Left forelimb (tissue), 1 donor: ENCODE results near the gene SH3BP2.

Experiments
- DNase-seq: peaks from one replicate; pipeline ENCODE4 v3.0.0-alpha.2; 2018; ENCODE audit warnings: low spot score

SH3BP2 gene, protein sequence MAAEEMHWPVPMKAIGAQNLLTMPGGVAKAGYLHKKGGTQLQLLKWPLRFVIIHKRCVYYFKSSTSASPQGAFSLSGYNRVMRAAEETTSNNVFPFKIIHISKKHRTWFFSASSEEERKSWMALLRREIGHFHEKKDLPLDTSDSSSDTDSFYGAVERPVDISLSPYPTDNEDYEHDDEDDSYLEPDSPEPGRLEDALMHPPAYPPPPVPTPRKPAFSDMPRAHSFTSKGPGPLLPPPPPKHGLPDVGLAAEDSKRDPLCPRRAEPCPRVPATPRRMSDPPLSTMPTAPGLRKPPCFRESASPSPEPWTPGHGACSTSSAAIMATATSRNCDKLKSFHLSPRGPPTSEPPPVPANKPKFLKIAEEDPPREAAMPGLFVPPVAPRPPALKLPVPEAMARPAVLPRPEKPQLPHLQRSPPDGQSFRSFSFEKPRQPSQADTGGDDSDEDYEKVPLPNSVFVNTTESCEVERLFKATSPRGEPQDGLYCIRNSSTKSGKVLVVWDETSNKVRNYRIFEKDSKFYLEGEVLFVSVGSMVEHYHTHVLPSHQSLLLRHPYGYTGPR

DNA sequence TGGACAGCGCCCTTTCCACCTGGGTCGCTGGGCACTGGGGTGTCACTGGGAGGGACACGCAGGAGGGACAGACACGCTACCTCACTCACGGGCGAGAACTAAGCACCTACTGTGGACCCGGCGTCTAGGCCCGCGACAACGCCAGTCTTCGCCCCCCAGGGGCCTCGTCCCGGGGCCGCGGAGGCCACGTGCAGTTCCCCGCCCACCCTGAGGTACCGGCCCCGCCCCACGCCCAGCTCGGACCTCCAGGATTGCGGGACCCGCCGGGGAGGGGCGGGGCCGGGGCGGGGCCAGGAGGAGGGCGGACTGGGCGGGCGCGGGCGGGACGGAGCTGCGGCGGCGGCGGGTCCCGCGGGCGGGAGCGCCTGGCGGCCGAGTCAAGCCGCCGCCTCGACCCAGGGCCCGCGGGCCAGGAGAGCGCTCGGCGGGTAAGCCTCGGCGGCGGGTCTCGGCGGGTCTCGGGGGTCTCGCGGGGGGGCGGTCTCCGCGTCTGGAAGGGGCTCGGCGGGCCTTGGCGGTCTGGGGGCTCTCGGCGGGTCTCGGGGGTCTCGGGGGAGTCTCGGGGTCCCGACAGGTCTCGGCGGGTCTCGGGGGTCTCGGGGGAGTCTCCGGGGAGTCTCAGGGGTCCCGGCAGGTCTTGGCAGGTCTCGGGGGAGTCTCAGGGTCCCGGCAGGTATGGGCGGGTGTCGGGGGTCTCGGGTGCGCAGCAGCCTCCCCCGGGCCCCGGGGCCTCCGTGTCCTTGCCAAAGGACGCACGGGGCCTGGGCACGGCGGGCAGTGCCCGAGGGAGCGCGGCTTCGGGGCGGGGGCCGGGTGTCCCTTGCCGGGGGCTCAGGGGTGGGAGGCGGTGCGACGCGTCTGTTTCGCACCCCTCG is at the start of gene SH3BP2:
SH3BP2 (plus strand) TSS at position 375 of the 875 bp plus-strand sequence. CDS start 27,533 bp downstream, outside the sequence.
- DNase-seq, result peak; percentile 84

DNA sequence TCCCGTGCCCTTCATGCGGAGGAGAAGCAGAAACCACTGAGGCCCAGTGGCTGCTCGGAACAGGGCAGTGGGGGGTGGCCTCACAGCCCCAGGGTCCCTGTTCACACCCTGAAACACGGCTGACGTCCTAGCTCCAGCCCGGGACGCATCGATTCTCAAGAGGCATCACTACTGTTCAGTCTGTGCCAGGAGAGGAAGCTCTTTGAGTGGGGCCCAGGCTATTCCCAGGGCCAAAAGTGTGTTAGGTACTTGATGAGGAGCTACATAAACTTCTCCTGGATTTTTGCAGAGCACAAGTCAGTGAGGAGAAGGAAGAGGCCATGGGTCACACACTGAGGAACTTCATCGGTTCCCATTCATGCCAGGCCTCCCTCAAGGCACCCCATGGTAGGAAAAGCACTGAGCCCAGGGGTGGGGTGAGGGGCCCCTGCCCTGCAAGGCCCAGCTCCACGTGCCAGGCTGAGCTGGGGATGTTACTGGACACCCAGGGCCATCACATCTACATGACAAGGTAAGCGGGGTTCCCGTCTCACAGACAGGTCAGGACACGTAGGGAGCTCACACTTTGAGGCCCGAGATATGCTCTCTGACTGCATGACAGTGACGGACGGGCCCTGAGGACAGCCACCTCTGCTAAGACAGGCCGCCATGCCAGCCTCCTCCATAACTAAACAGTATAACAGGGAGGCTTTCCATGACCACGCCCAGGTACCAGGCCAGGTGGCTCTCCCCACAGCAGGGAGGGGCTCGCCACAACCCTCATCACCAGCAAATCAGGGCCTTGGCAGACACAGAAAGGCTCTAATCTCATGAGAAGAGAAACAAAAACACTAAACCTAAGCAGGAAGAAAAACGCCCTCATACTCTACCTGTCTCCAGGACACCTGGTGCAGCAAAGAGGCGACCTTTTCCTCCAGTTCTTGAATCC is 49.1 kb upstream of the SH3BP2 start:
- DNase-seq, result peak; percentile 28

DNA sequence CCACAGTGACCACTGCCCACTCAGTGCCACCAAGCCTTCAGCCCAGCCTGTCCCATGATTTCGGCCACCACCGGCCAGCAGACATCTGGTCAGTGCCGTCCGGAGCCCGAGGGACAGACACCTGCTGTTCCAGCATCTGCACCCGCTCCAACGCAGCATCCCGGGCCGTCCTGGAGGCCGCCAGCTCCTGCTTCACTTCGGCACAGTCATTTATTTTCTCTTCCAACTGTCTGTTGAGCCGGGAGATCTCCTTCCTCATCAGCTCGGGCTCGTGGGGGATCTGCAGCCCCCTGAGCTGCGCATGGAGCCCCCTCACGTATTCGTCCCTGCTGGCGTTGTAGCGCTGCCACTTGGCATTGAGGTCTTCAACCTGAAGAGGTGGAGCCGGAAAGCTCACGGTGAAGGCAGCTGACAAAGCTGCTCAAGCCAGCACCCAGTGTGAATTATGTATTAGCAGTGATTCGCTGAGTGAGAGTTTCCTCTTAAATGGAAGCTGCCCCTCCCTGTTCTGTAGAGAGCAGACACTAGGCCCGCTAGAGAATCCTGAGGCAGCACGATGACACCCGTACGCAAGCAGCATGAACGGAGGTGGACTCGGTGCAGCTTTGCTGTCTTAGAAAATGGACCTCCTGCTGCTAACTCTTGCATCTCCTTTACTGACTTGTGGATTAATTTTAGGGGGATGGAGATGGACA is 48.2 kb upstream of the SH3BP2 start:
- DNase-seq, result no peak

DNA sequence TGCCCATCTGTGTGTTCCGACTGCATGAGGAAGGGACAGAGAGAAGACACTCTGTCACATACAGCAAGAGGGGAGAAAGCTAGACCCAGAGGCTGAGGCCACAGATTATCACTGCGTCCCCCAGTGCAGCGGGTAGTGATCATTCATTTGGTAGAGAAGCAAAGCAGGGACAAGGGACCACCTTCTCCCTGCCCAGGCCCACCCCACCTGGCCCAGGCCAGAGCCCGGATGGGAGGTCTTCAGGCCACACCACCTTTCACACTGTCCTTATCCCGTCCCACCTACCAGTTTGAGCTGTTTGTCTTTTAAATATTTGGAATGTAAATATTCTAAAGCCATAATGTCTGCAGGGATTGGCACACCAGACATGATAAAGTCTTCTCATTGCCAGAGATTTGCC is 47.4 kb upstream of the SH3BP2 start:
- no peak for DNase-seq

DNA sequence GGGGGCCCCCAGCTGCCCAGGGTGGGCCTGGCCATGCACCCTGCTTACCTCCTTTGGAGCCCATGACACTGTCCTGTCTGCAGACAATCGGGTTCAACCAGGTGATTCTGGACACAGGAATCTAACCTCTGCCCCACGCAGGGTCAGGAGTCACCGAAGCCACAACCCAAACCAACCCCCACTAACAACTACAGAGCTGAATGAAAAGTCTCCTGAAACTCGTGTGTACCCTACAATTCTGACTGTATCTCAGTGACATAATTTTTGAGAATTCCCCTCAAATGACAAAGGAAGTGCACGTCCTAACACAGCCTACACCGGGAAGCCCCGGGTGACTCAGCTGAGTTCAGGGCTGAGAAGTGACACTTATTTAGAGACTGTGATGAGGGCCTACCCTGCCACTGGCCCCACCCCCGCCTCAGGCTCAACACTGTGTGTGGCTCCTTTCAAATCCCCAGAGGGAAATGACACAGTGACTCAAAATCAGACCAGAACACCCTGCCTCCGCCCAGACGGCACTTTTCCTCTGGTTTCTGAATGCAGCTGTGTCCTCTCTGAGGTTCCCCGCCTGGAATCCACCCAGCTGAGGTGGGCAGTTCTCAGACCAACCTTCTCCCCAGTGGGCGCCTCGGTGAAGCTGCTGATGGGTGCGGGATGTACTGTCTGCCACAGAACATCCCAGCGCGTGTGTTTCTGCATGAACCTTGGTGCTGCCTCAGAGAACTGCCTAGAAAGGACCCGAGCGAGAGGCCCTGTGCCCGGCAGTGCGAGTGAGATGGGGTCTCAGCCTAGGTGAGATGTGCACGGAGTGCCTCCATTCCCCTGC is 46.7 kb upstream of the SH3BP2 start:
- no peak for DNase-seq

DNA sequence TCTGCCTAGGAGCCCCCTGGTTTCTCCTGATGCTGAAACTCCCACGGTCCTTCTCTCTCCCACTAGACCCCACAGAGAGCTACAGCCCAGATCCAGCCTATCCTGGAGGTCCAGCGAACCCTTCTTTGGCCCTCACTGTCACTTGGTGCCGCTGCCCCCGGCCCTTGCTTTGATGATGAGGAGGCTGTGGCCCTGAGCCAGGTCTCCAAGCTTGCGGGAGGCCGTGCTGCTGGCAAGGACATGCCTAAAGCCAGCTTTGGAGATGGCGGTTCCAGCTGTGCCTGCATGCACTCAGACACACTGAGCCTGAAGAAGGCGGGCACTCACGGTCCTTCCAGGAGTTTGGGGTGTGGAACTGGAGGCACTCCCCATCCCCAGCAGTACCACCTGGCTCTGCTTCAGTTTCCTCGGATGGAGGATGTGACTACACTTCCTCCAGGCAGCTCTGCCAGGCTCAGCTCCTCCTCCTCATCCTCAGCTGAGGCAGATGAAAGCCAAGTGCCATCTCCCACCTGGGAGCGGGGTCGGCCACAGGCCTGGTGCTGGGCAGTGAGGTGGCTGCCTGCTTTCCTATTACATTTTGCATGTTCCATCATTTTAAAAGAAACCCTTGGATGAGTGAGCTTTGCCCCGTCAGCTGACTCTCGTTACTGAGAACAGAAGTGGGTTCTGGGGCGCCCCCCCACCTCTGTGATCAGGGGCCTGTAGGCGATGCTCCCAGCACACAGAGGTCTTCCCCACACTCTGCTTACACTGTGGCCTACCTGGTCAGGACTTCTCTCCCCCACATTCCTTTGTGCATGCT is 45.8 kb upstream of the SH3BP2 start:
- DNase-seq, result no peak

- DNase-seq, result no peak
Measured at GRCh38 chr4:2750719-2751605, 41.9 kb upstream of the SH3BP2 start.

DNA sequence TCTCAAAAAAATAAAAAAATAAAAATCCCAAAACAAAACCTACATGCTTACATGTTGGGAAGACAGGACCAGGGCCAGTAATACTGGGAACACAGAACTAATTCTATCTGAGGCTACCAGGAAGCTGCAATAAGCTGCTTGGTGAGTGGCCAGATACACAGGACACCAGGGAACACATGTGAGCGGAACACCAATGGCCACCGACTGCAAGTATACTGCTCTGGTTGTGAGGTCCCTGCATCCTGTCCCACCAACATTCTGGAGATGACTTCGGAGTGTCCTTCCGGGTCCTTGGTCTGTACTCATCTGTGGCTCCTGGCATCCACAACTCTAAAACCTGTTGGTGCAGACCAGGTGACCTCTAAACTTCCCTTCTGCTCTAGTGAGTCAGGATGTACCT is 39.4 kb upstream of the SH3BP2 start:
- no peak for DNase-seq

- no peak for DNase-seq
Measured at GRCh38 chr4:2754848-2755819, 37.8 kb upstream of the SH3BP2 start.

- DNase-seq, result peak; percentile 90
Measured at GRCh38 chr4:2755821-2756690, 36.8 kb upstream of the SH3BP2 start, which contains the start of gene TNIP2. TSS of gene TNIP2 (minus strand) at chr4:2756336. CDS start at chr4:2756289, 47 bp downstream.

- DNase-seq, result no peak
Measured at GRCh38 chr4:2756691-2757350, 36.1 kb upstream of the SH3BP2 start.

- no peak for DNase-seq
Measured at GRCh38 chr4:2757426-2757825, 35.5 kb upstream of the SH3BP2 start.

DNA sequence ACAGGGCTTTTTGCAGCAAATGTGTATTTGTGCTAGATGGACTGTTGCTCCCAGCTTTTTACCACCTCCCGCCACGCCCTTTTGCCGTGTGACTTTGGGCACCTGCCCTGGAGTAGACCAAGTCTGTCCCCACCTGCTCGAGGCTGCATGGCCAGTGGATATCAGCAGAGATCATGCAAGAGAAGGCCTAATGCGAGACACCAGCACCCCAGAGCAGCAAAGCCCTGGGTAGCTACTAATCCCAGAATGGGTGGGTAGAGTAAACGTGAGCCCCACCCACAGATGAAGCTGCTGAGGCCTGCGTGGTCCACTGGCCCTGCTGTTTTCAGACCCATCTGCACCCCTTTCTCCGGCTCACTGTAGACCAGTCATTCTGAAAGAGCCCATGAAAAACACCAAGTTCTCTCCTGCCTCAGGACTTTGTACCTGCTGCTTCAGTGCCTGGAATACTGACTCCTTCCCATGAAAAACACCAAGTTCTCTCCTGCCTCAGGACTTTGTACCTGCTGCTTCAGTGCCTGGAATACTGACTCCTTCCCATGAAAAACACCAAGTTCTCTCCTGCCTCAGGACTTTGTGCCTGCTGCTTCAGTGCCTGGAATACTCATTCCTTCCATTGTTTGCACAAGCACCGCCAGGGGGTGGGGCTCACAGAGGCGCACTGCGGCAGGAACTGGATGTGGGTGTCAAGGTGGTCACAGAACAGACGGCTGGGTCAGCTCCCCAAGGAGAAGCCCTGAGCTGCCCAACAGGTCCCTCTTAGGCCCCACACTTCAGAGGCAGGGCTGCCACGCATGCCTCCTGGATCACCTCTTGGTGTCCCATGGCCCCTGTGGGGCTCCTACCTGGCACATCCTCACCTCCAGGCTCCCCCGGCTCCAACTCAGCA is 31.6 kb upstream of the SH3BP2 start:
- DNase-seq, result no peak

GRCh38 chr4:2762048-2762447 is 30.8 kb upstream of the SH3BP2 start:
- no peak for DNase-seq
